Spleen (tissue), 7 donors: ENCODE results near the gene ANKFN1.

ENCODE experiments used
- POLR2A ChIP-seq, 3 donors: fragments of 450-650 bp; IDR thresholded peaks; one replicate each; pipeline ENCODE4 v1.5.1; 2017; ENCODE audit warnings: antibody characterized with exemption in 3 of 3, mild to moderate bottlenecking in 1 of 3
- TF ChIP-seq, protein P1 (sequence below), 11 experiments: fragments of 200-600 bp in 7 of 11; fragments of 450-650 bp in 4 of 11; sonication (generic) in 4 of 11; IDR thresholded peaks in 8 of 11; conservative IDR thresholded peaks in 3 of 11; 1 replicate in 7 of 11; 2 replicates in 4 of 11; pipeline versions ENCODE4 v1.4.0 to v1.8.0; 2016 to 2021; ENCODE audit warnings: antibody characterized with exemption in 11 of 11, inconsistent platforms in 4 of 11, mild to moderate bottlenecking in 1 of 11
- donor health status: DM: no; HTN: no; CAD: no; lungs with moderate emphysema.
- donor health status: DM: no; HTN: no; CAD: no.
- donor health status: DM: no; HTN: no; CAD: no.

DNA sequence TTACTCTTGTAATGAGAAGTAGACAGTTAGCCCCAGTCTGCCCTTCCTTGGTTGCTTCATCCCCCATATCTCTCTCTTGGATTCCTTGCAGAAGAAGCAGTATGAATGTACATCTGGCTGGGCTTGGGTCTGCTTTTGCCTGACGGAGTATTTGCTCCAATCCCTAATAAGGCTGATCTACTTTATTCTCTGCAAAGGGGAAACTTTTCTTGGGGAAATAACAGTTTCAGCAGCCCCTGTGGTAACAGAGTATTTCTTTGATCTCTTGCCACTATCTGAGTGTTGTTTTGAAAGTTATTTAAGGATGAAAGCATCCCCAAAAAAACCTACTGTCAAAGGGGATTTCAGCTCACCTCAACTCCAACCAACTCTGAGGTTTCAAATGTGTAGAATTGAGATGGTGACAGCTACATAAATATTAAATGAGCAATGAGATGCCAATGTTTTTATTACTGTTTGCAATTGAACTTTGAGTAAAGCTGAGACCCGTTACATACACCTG is 271.3 kb downstream of the ANKFN1 start:
- TF ChIP-seq, protein P1, sequence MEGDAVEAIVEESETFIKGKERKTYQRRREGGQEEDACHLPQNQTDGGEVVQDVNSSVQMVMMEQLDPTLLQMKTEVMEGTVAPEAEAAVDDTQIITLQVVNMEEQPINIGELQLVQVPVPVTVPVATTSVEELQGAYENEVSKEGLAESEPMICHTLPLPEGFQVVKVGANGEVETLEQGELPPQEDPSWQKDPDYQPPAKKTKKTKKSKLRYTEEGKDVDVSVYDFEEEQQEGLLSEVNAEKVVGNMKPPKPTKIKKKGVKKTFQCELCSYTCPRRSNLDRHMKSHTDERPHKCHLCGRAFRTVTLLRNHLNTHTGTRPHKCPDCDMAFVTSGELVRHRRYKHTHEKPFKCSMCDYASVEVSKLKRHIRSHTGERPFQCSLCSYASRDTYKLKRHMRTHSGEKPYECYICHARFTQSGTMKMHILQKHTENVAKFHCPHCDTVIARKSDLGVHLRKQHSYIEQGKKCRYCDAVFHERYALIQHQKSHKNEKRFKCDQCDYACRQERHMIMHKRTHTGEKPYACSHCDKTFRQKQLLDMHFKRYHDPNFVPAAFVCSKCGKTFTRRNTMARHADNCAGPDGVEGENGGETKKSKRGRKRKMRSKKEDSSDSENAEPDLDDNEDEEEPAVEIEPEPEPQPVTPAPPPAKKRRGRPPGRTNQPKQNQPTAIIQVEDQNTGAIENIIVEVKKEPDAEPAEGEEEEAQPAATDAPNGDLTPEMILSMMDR (IDR thresholded peaks at IDR 0.05 in 8 of 11, conservative IDR thresholded peaks at IDR 0.05 in 3 of 11): no peak
- TF ChIP-seq POLR2A (IDR thresholded peaks at IDR 0.05): no peak
